ENCODE results near the gene IL37.

Gene IL37

GRCh38 chr2:112967023-112967422 is 56.1 kb downstream of the IL37 start:
- no peaks in the 10 kb centered on the region for H3K4me1 ChIP-seq (ENCODE audit: control insufficient read depth, insufficient read depth, low read length)
- H3K36me3 ChIP-seq (ENCODE audit: control insufficient read depth in 2 of 2, insufficient read depth in 1 of 2, low read length in 2 of 2), result no peaks in the 10 kb centered on the region
- POLR2A ChIA-PET, result no interaction called here
- H3K27ac ChIP-seq (ENCODE audit: extremely low read depth, low read depth, low read length), result no peak overlapping the region
- H3K4me3 ChIP-seq (ENCODE audit: low read depth, low read length), result no peak overlapping the region
- H3K9me3 ChIP-seq (ENCODE audit: control insufficient read depth, insufficient read depth, low read depth, low read length), result no peaks in the 10 kb centered on the region
- TF ChIP-seq INSM2 (tag by site-specific recombination; IDR thresholded peaks at IDR 0.05) (no peak), ZNF624 (tag by site-specific recombination; IDR thresholded peaks at IDR 0.05) (no peak), KLF7 (tag by site-specific recombination; IDR thresholded peaks at IDR 0.05; ENCODE audit: borderline replicate concordance) (no peak), ZBTB7A (tag by site-specific recombination; IDR thresholded peaks at IDR 0.05; ENCODE audit: low read depth) (no peak), BCL11A (tag by site-specific recombination; IDR thresholded peaks at IDR 0.05; ENCODE audit: low read depth) (no peak), TSHZ1 (tag by site-specific recombination; IDR thresholded peaks at IDR 0.05; ENCODE audit: borderline replicate concordance) (no peak), ZNF596 (tag by site-specific recombination; IDR thresholded peaks at IDR 0.05) (no peak), HIC1 (tag by site-specific recombination; IDR thresholded peaks at IDR 0.05) (no peak), PATZ1 (tag by site-specific recombination; IDR thresholded peaks at IDR 0.05) (no peak), ZNF366 (tag by site-specific recombination; conservative IDR thresholded peaks at IDR 0.05) (no peak), ZNF24 (tag by site-specific recombination; IDR thresholded peaks at IDR 0.05) (no peak), YY2 (tag by site-specific recombination; IDR thresholded peaks at IDR 0.05) (no peak), ZNF433 (tag by site-specific recombination; IDR thresholded peaks at IDR 0.05; ENCODE audit: low read depth) (no peak), ZNF350 (tag by site-specific recombination; IDR thresholded peaks at IDR 0.05) (no peak), ZNF362 (tag by site-specific recombination; IDR thresholded peaks at IDR 0.05) (no peak), ZNF747 (tag by site-specific recombination; IDR thresholded peaks at IDR 0.05) (no peak), ZBTB11 (tag by site-specific recombination; conservative IDR thresholded peaks at IDR 0.05; ENCODE audit: low read depth) (no peak)
- CTCF ChIA-PET, result interaction anchor here (0.6 to 1.7 kb wide), 6 partner anchors 8 to 423 kb away, joined by 3 to 10 read pairs (median 3); no protein-coding TSS in a partner anchor
